Tibial nerve (tissue), 4 donors: Measurements from ENCODE around the gene TIAM1.

Experiments used
- CTCF ChIP-seq, 5 experiments: fragments of 200-600 bp in 3 of 5; fragments of 450-650 bp in 2 of 5; sonication (generic) in 3 of 5; IDR thresholded peaks; one replicate each; pipeline ENCODE4 v1.5.1; 2016 to 2019; ENCODE audit warnings: antibody characterized with exemption in 5 of 5, mild to moderate bottlenecking in 3 of 5, moderate library complexity in 2 of 5
- EP300 ChIP-seq, 2 donors: sonication (generic); formaldehyde crosslinking; IDR thresholded peaks; one replicate each; pipeline ENCODE4 v1.6.1; 2017; ENCODE audit warnings: antibody characterized with exemption in 2 of 2, mild to moderate bottlenecking in 1 of 2
- POLR2A ChIP-seq, 2 donors: fragments of 450-650 bp; IDR thresholded peaks; one replicate each; pipeline ENCODE4 v1.6.1; 2017; ENCODE audit warnings: antibody characterized with exemption in 2 of 2, mild to moderate bottlenecking in 2 of 2, moderate library complexity in 2 of 2

GRCh38 chr21:31376301-31376700, 32.2 kb upstream of the TIAM1 start:
- TF ChIP-seq CTCF (IDR thresholded peaks at IDR 0.05) (no peak), EP300 (IDR thresholded peaks at IDR 0.05) (no peak), POLR2A (IDR thresholded peaks at IDR 0.05) (no peak)
